H1 (cell line): Measurements from ENCODE around the gene NXN. TPM values are rescaled to one million over a fixed set of nuclear protein-coding genes. Genes with fewer than 3 reads are reported as not detected.

Experiments used
- CTCF ChIA-PET: fragments of 300-600 bp; sonication (Branson Sonifier 250); formaldehyde crosslinking; loops from one replicate; lab custom pipeline; 2021; ENCODE audit not compliant: partially characterized antibody; lab: Charles Lee
- POLR2A ChIA-PET: fragments of 300-600 bp; sonication (Branson Sonifier 250); formaldehyde crosslinking; loops from one replicate; lab custom pipeline; 2021; ENCODE audit warnings: inconsistent platforms; ENCODE audit not compliant: partially characterized antibody; lab: Charles Lee
- DNase-seq, 2 experiments: peaks; one replicate each; pipeline versions ENCODE4 v3.0.0 to v3.0.0-alpha.2; 2010 to 2022; ENCODE audit warnings: low spot score in 2 of 2, low read depth in 1 of 2, mixed read lengths in 1 of 2
- FAIRE-seq: peaks from 2 replicates; lab custom pipeline; 2011; peaks lifted over from hg19 to GRCh38; lab: Jason Lieb, UNC
- H2AFZ ChIP-seq: 2 replicates; pipeline ENCODE4 v1.8.1; 2012; ENCODE audit warnings: low read length, inconsistent platforms
- H2AK5ac ChIP-seq: 2 replicates; pipeline ENCODE4 v1.6.1; 2013; ENCODE audit warnings: low read depth, low read length
- H2BK120ac ChIP-seq: replicated peaks from 2 replicates; pipeline ENCODE3; 2013; ENCODE audit warnings: low read depth, low read length, inconsistent platforms
- H2BK12ac ChIP-seq: 2 replicates; pipeline ENCODE4 v1.6.1; 2013; ENCODE audit warnings: low read depth, low read length
- H2BK15ac ChIP-seq: 2 replicates; pipeline ENCODE4 v1.6.1; 2013; ENCODE audit warnings: low read length
- H2BK20ac ChIP-seq: 2 replicates; pipeline ENCODE4 v1.6.1; 2013; ENCODE audit warnings: low read length
- H2BK5ac ChIP-seq: 2 replicates; pipeline ENCODE4 v1.6.1; 2013; ENCODE audit warnings: low read depth, low read length
- H3K14ac ChIP-seq: 2 replicates; pipeline ENCODE4 v1.6.1; 2013; ENCODE audit warnings: inconsistent platforms; ENCODE audit not compliant: insufficient read length
- H3K18ac ChIP-seq: 2 replicates; pipeline ENCODE4 v1.6.1; 2013; ENCODE audit warnings: low read length; ENCODE audit errors: extremely low read depth
- H3K23ac ChIP-seq: 2 replicates; pipeline ENCODE4 v1.6.1; 2013; ENCODE audit warnings: inconsistent platforms; ENCODE audit not compliant: insufficient read length
- H3K23me2 ChIP-seq: 2 replicates; pipeline ENCODE4 v1.6.1; 2013; ENCODE audit warnings: low read depth, low read length
- H3K27ac ChIP-seq: 2 replicates; pipeline ENCODE4 v1.6.1; 2011; ENCODE audit warnings: low read depth, low read length, inconsistent platforms
- H3K27me3 ChIP-seq, 4 experiments: replicated peaks in 1 of 4; 1 replicate in 1 of 4; 2 replicates in 3 of 4; pipeline versions ENCODE4 v1.6.1 to v1.8.1; 2011 to 2013; ENCODE audit warnings: low read length in 3 of 4, mild to moderate bottlenecking in 3 of 4, inconsistent platforms in 2 of 4, mixed read lengths in 2 of 4, moderate library complexity in 1 of 4; ENCODE audit not compliant: control insufficient read depth in 3 of 4, insufficient read depth in 3 of 4; ENCODE audit errors: extremely low read depth in 1 of 4
- H3K36me3 ChIP-seq, 4 experiments: 2 replicates each; pipeline versions ENCODE4 v1.6.1 to v1.8.1; 2011 to 2013; ENCODE audit warnings: mild to moderate bottlenecking in 4 of 4, low read length in 3 of 4, moderate library complexity in 2 of 4, control low read depth in 1 of 4, inconsistent platforms in 1 of 4; ENCODE audit not compliant: insufficient read depth in 4 of 4, control insufficient read depth in 2 of 4
- H3K4ac ChIP-seq: replicated peaks from 2 replicates; pipeline ENCODE3; 2013; ENCODE audit warnings: low read length, low read depth, mixed read lengths, inconsistent platforms; ENCODE audit not compliant: insufficient read length
- H3K4me1 ChIP-seq, 4 experiments: replicated peaks in 1 of 4; 1 replicate in 1 of 4; 2 replicates in 3 of 4; pipeline versions ENCODE4 v1.6.1 to v1.8.1; 2011 to 2013; ENCODE audit warnings: low read length in 3 of 4, inconsistent platforms in 2 of 4, mixed read lengths in 1 of 4; ENCODE audit not compliant: insufficient read depth in 4 of 4, control insufficient read depth in 3 of 4
- H3K4me2 ChIP-seq, 2 experiments: 2 replicates each; pipeline versions ENCODE4 v1.6.1 to v1.8.1; 2011 to 2013; ENCODE audit warnings: low read depth in 2 of 2, low read length in 2 of 2, control low read depth in 1 of 2, inconsistent platforms in 1 of 2, mild to moderate bottlenecking in 1 of 2; ENCODE audit not compliant: insufficient read depth in 1 of 2
- H3K4me3 ChIP-seq, 4 experiments: fragments of 200-600, 300-600 bp in 1 of 4; sonication (generic), shearing (Covaris generic), sonication (Bioruptor Twin) in 1 of 4; 2 replicates each; pipeline versions ENCODE4 v1.5.1 to v1.8.1; 2011 to 2016; ENCODE audit warnings: low read length in 4 of 4, low read depth in 3 of 4, control low read depth in 2 of 4, inconsistent platforms in 2 of 4, mild to moderate bottlenecking in 2 of 4, mixed read lengths in 1 of 4, moderate library complexity in 1 of 4; ENCODE audit not compliant: insufficient read depth in 2 of 4; ENCODE audit errors: extremely low read depth in 1 of 4
- H3K56ac ChIP-seq: replicated peaks from 2 replicates; pipeline ENCODE3; 2013; ENCODE audit warnings: low read depth, mild to moderate bottlenecking, mixed read lengths, low read length, inconsistent platforms; ENCODE audit not compliant: insufficient read length
- H3K79me1 ChIP-seq: 2 replicates; pipeline ENCODE4 v1.6.1; 2013; ENCODE audit warnings: low read depth, low read length, control low read depth
- H3K79me2 ChIP-seq, 2 experiments: 2 replicates each; pipeline versions ENCODE4 v1.6.1 to v1.8.1; 2012 to 2013; ENCODE audit warnings: low read length in 2 of 2, mild to moderate bottlenecking in 2 of 2, inconsistent platforms in 1 of 2; ENCODE audit not compliant: insufficient read depth in 2 of 2, control insufficient read depth in 1 of 2
- H3K9ac ChIP-seq, 4 experiments: replicated peaks in 1 of 4; 1 replicate in 1 of 4; 2 replicates in 3 of 4; pipeline versions ENCODE4 v1.6.1 to v1.8.1; 2011 to 2013; ENCODE audit warnings: low read depth in 3 of 4, low read length in 3 of 4, control low read depth in 2 of 4, mild to moderate bottlenecking in 2 of 4, moderate library complexity in 2 of 4, inconsistent platforms in 1 of 4; ENCODE audit errors: extremely low read depth in 1 of 4
- H3K9me3 ChIP-seq, 2 experiments: 2 replicates each; pipeline versions ENCODE4 v1.6.1 to v1.8.1; 2012 to 2013; ENCODE audit warnings: mild to moderate bottlenecking in 2 of 2, moderate library complexity in 2 of 2, control low read depth in 1 of 2, inconsistent platforms in 1 of 2, low read depth in 1 of 2, low read length in 1 of 2, mixed read lengths in 1 of 2; ENCODE audit not compliant: insufficient read depth in 2 of 2
- H4K20me1 ChIP-seq, 2 experiments: replicated peaks in 1 of 2; 2 replicates each; pipeline versions ENCODE3 to v1.8.1; 2011 to 2013; ENCODE audit warnings: inconsistent platforms in 2 of 2, low read length in 2 of 2, mild to moderate bottlenecking in 1 of 2; ENCODE audit not compliant: insufficient read depth in 2 of 2, control insufficient read depth in 1 of 2
- H4K5ac ChIP-seq: 2 replicates; pipeline ENCODE4 v1.6.1; 2013; ENCODE audit warnings: low read length, low read depth, mixed read lengths, inconsistent platforms; ENCODE audit not compliant: insufficient read length
- H4K8ac ChIP-seq: 2 replicates; pipeline ENCODE4 v1.8.0; 2013; ENCODE audit warnings: mild to moderate bottlenecking, moderate library complexity, low read length, inconsistent platforms; ENCODE audit not compliant: insufficient read depth; ENCODE audit errors: extremely low read depth
- H4K91ac ChIP-seq: replicated peaks from 2 replicates; pipeline ENCODE3; 2013; ENCODE audit warnings: low read length, mixed read lengths, inconsistent platforms; ENCODE audit not compliant: insufficient read length
- FOSL1 ChIP-seq: IDR thresholded peaks from 2 replicates; pipeline ENCODE4 v1.6.1; 2011; ENCODE audit warnings: mild to moderate bottlenecking, low read depth, low read length, moderate library complexity; ENCODE audit not compliant: insufficient read depth
- RNF2 ChIP-seq: fragments of 200-900, 300-1000 bp; sonication (generic); IDR thresholded peaks from 2 replicates; pipeline ENCODE4 v1.7.1; 2016; ENCODE audit warnings: borderline replicate concordance, low read depth, mild to moderate bottlenecking, antibody characterized with exemption, low read length; ENCODE audit not compliant: poor library complexity, severe bottlenecking; ENCODE audit errors: missing control alignments
- WGBS, 2 experiments: shearing (Covaris generic) in 1 of 2; methylation state at CpG; one replicate each; pipeline versions ENCODE4 v1.1.6 to v1.1.7; 2013 to 2015; ENCODE audit warnings: low lambda C conversion rate in 2 of 2, mixed read lengths in 2 of 2, inconsistent platforms in 1 of 2, low coverage in 1 of 2, missing lambda C conversion rate in 1 of 2; ENCODE audit not compliant: insufficient replicate concordance in 2 of 2, insufficient coverage in 1 of 2, insufficient read length in 1 of 2; ENCODE audit errors: extremely low coverage in 1 of 2, missing lambda C conversion rate in 1 of 2; 5-methylcytosine and 5-hydroxymethylcytosine counted together
- polyA plus RNA-seq, 7 experiments: library from polyadenylated mRNA; depleted of rRNA in 3 of 7; stranded (reverse) in 5 of 7; unstranded in 2 of 7; fragments of >200 nt in 5 of 7; fragments of 200-250 nt in 2 of 7; gene quantifications; 1 replicate in 5 of 7; 2 replicates in 1 of 7; 4 replicates in 1 of 7; pipeline versions ENCODE4 v1.2.1 to v1.2.3, GENCODE V29; 2011 to 2013; ENCODE audit warnings: missing spikeins in 2 of 7, mixed read lengths in 2 of 7
- total RNA-seq: library from RNA; stranded (reverse); fragmentation: NEBNext Ultra II Directional; extraction: Animal tissue kit (Norgen Biotek cat#: 25700); gene quantifications from 2 replicates; pipeline ENCODE4 v1.2.1, GENCODE V29; 2021

Gene NXN
- total and polyA plus RNA-seq, 2 of the 8 experiments (the other 6 are each of a cell fraction or from before 2014, with no cell fraction given) = 94.1 to 107 TPM

- ChIA-PET CTCF (interaction anchor here (1.1 kb wide), 1 partner anchor 16 kb away, joined by 3 read pairs; no protein-coding TSS in a partner anchor), POLR2A (interaction anchor here (0.6 kb wide), 1 partner anchor 33 kb away, joined by 3 read pairs; no protein-coding TSS in a partner anchor)
Observed at GRCh38 chr17:896454-896853, 83.1 kb downstream of the NXN start.

More at GRCh38 chr17:896454-896853, 83.1 kb downstream of the NXN start:
- TF ChIP-seq RNF2 (no peak), FOSL1 (no peak)
- H3K4me3 ChIP-seq = no peak overlapping the region
- H3K4me1 ChIP-seq = peaks cover 0 to 9% (median 3%) of the 10 kb centered on the region in 4 experiments; a peak in 4 of 7 replicates
- DNase-seq (no peak), FAIRE-seq (no peak)
- H3K36me3 ChIP-seq = no peaks in the 10 kb centered on the region
- H2BK20ac ChIP-seq = no peak overlapping the region
- no peak overlapping the region for H3K4me2 ChIP-seq
- H3K27me3 ChIP-seq = no peaks in the 10 kb centered on the region
- H3K56ac ChIP-seq = no peak overlapping the region
- H3K23me2 ChIP-seq = no peaks in the 10 kb centered on the region; the same call in 1 of the 2 replicates
- H2BK120ac ChIP-seq = no peak overlapping the region
- H2BK12ac ChIP-seq = no peak overlapping the region
- H4K8ac ChIP-seq = no peak overlapping the region
- no peak overlapping the region for H4K5ac ChIP-seq
- H3K27ac ChIP-seq = no peak overlapping the region
- H3K18ac ChIP-seq = no peak overlapping the region
- peaks cover 9% of the 10 kb centered on the region for H3K79me1 ChIP-seq
- no peak overlapping the region; a peak in 1 of 7 replicates for H3K9ac ChIP-seq
- H4K91ac ChIP-seq = no peak overlapping the region
- no peak overlapping the region for H2AK5ac ChIP-seq
- H2AFZ ChIP-seq = no peak overlapping the region
- H3K9me3 ChIP-seq = no peaks in the 10 kb centered on the region
- H2BK5ac ChIP-seq = no peak overlapping the region
- no peak overlapping the region for H3K4ac ChIP-seq
- peaks cover 8 to 9% of the 10 kb centered on the region in 2 experiments for H4K20me1 ChIP-seq
- no peak overlapping the region for H3K14ac ChIP-seq
- H3K23ac ChIP-seq = no peak overlapping the region
- no peak overlapping the region for H2BK15ac ChIP-seq
- H3K79me2 ChIP-seq = peaks cover 0 to 54% of the 10 kb centered on the region in 2 experiments; a peak in 2 of 4 replicates
- WGBS, 2 experiments = 88% methylated on average over 14 of the region's 14 CpGs; no CpG with 5 or more reads in 1 of the 2 experiments
